CD4-positive, alpha-beta memory T cell (primary cell): ENCODE measurements around the gene PBRM1. TPM values are rescaled to one million over a fixed set of nuclear protein-coding genes. Genes with fewer than 3 reads are reported as not detected.
A peak's percentile ranks its signal among the peaks of the same experiment; 100 is the strongest.

ENCODE experiments used
- CTCF ChIA-PET: fragments of 350-600 bp; sonication (Branson Sonifier 250); formaldehyde crosslinking; loops from one replicate; lab custom pipeline; 2021; ENCODE audit warnings: inconsistent platforms; ENCODE audit not compliant: partially characterized antibody; lab: Charles Lee
- POLR2A ChIA-PET: fragments of 350-600 bp; sonication (Branson Sonifier 250); formaldehyde crosslinking; loops from one replicate; lab custom pipeline; 2021; ENCODE audit not compliant: partially characterized antibody; lab: Charles Lee
- DNase-seq, 5 donors: peaks; one replicate each; pipeline versions ENCODE4 v3.0.0 to v3.0.0-alpha.2; 2020 to 2022; ENCODE audit warnings: mixed read lengths in 1 of 5
- H3K27ac ChIP-seq: one replicate; pipeline ENCODE4 v1.7.0; 2013; ENCODE audit warnings: low read depth, low read length
- H3K27me3 ChIP-seq: 2 replicates; pipeline ENCODE4 v1.7.0; 2013; ENCODE audit warnings: mild to moderate bottlenecking, low read length, moderate library complexity; ENCODE audit not compliant: insufficient read depth
- H3K36me3 ChIP-seq: 2 replicates; pipeline ENCODE4 v1.7.0; 2013; ENCODE audit warnings: mild to moderate bottlenecking, low read length, moderate library complexity; ENCODE audit not compliant: insufficient read depth
- H3K4me1 ChIP-seq: 2 replicates; pipeline ENCODE4 v1.7.0; 2013; ENCODE audit warnings: mild to moderate bottlenecking, low read length, moderate library complexity; ENCODE audit not compliant: insufficient read depth
- H3K4me3 ChIP-seq, 2 donors: one replicate each; pipeline ENCODE4 v1.7.0; 2013; ENCODE audit warnings: low read length in 2 of 2, mild to moderate bottlenecking in 1 of 2
- H3K9me3 ChIP-seq, 2 donors: one replicate each; pipeline ENCODE4 v1.7.0; 2013; ENCODE audit warnings: low read length in 2 of 2, control low read depth in 1 of 2; ENCODE audit not compliant: control insufficient read depth in 1 of 2
- H3K27ac Mint-ChIP-seq, 7 donors: one replicate each; pipeline ENCODE4 v1.8.0; 2020 to 2021; ENCODE audit warnings: mixed read lengths in 7 of 7, mild to moderate bottlenecking in 6 of 7, inconsistent platforms in 3 of 7, moderate library complexity in 3 of 7
- H3K27me3 Mint-ChIP-seq, 2 donors: one replicate each; pipeline ENCODE4 v1.8.0; 2020 to 2021; ENCODE audit warnings: mixed read lengths in 2 of 2
- H3K36me3 Mint-ChIP-seq, 2 donors: one replicate each; pipeline ENCODE4 v1.8.0; 2020 to 2021; ENCODE audit warnings: mixed read lengths in 2 of 2, inconsistent platforms in 1 of 2, mild to moderate bottlenecking in 1 of 2
- H3K4me1 Mint-ChIP-seq, 4 donors: one replicate each; pipeline ENCODE4 v1.8.0; 2020 to 2021; ENCODE audit warnings: mixed read lengths in 4 of 4, mild to moderate bottlenecking in 1 of 4
- H3K4me3 Mint-ChIP-seq, 8 donors: one replicate each; pipeline ENCODE4 v1.8.0; 2020 to 2021; ENCODE audit warnings: mixed read lengths in 8 of 8, mild to moderate bottlenecking in 7 of 8, moderate library complexity in 6 of 8, inconsistent platforms in 3 of 8
- H3K9me3 Mint-ChIP-seq, 8 donors: one replicate each; pipeline ENCODE4 v1.8.0; 2020 to 2021; ENCODE audit warnings: mixed read lengths in 8 of 8, mild to moderate bottlenecking in 5 of 8, inconsistent platforms in 3 of 8, moderate library complexity in 1 of 8
- intact Hi-C: fragments of 100-400 bp; cut with micrococcal nuclease; formaldehyde crosslinking; loops from one replicate; pipeline ENCODE4 v1.15.1; 2023
- polyA plus RNA-seq, 2 donors: library from polyadenylated mRNA; unstranded; fragments of 300-500 nt; fragmentation: Illumina TruSeq; gene quantifications; one replicate each; pipeline ENCODE4 v1.2.3, GENCODE V29; 2021
- total RNA-seq, 2 experiments: library from RNA; stranded (reverse); gene quantifications; one replicate each; pipeline ENCODE4 v1.2.3, GENCODE V29; 2021

PBRM1 gene
- total and polyA plus RNA-seq, 4 experiments from 2014 or later, result 67.9 to 91.6 (median 76.3) TPM

GRCh38 chr3:52547143-52547542 lies 138.6 kb downstream of the PBRM1 start:
- Histone ChIP-seq H3K27ac (no peak overlapping the region), H3K4me3 (no peak overlapping the region), H3K27me3 (no peaks in the 10 kb centered on the region), H3K9me3 (no peaks in the 10 kb centered on the region), H3K36me3 (peaks cover 19% of the 10 kb centered on the region), H3K4me1 (no peaks in the 10 kb centered on the region)
- Mint-ChIP-seq H3K4me3 (no peak overlapping the region), H3K36me3 (peaks cover 20 to 49% of the 10 kb centered on the region in 2 donors), H3K27ac (peak overlapping the region in 2 of 7 donors; percentile 4 to 10), H3K27me3 (no peaks in the 10 kb centered on the region), H3K4me1 (peaks cover 0 to 4% (median 2%) of the 10 kb centered on the region in 4 donors), H3K9me3 (no peaks in the 10 kb centered on the region)
- POLR2A ChIA-PET, result interaction anchor here (0.6 to 1.6 kb wide), 2 partner anchors 11 to 77 kb away, joined by 3 to 5 read pairs; partner anchors contain the start of gene UQCC5
- CTCF ChIA-PET, result interaction anchor here (1.1 kb wide), 1 partner anchor 10 kb away, joined by 3 read pairs; no protein-coding TSS in a partner anchor
- no peak for DNase-seq
- intact Hi-C loops, result no loop called here

GRCh38 chr3:52546111-52546901 lies 139.4 kb downstream of the PBRM1 start:
- H3K9me3 Mint-ChIP-seq, result no peaks in the 10 kb centered on the region
- no peak overlapping the region for H3K4me3 Mint-ChIP-seq
- POLR2A ChIA-PET, result interaction anchor here (0.6 to 1.6 kb wide), 3 partner anchors 10 to 78 kb away, joined by 3 to 5 read pairs (median 3); partner anchors contain the start of gene UQCC5
- H3K27ac Mint-ChIP-seq, result peak overlapping the region in 3 of 7 donors; percentile 22 to 48 (median 46)
- H3K27me3 Mint-ChIP-seq, result no peaks in the 10 kb centered on the region
- peaks cover 0 to 10% (median 2%) of the 10 kb centered on the region in 4 donors for H3K4me1 Mint-ChIP-seq
- no peak overlapping the region for H3K4me3 ChIP-seq
- H3K27ac ChIP-seq, result no peak overlapping the region
- H3K4me1 ChIP-seq, result no peaks in the 10 kb centered on the region
- H3K9me3 ChIP-seq, result no peaks in the 10 kb centered on the region
- H3K36me3 Mint-ChIP-seq, result peaks cover 17 to 49% of the 10 kb centered on the region in 2 donors
- CTCF ChIA-PET, result interaction anchor here (1.1 kb wide), 1 partner anchor 9 kb away, joined by 3 read pairs; no protein-coding TSS in a partner anchor
- H3K27me3 ChIP-seq, result no peaks in the 10 kb centered on the region
- DNase-seq, result no peak
- intact Hi-C loops, result no loop called here
- H3K36me3 ChIP-seq, result peaks cover 19% of the 10 kb centered on the region

- Histone ChIP-seq H3K4me1 (peaks cover 3% of the 10 kb centered on the region), H3K27ac (no peak overlapping the region), H3K9me3 (no peaks in the 10 kb centered on the region), H3K36me3 (peaks cover 10% of the 10 kb centered on the region), H3K4me3 (no peak overlapping the region), H3K27me3 (no peaks in the 10 kb centered on the region)
- peak overlapping the region in 5 of 7 donors; percentile 42 to 89 (median 51) for H3K27ac Mint-ChIP-seq
- DNase-seq, result no peak
- intact Hi-C loops, result no loop called here
- H3K9me3 Mint-ChIP-seq, result no peaks in the 10 kb centered on the region
- H3K4me3 Mint-ChIP-seq, result no peak overlapping the region
- H3K27me3 Mint-ChIP-seq, result no peaks in the 10 kb centered on the region
- ChIA-PET POLR2A (no interaction called here), CTCF (interaction anchor here (1.3 kb wide), 1 partner anchor 9 kb away, joined by 4 read pairs; the partner anchor contains the start of gene UQCC5)
- peaks cover 2 to 20% (median 6%) of the 10 kb centered on the region in 4 donors for H3K4me1 Mint-ChIP-seq
- peaks cover 13 to 50% of the 10 kb centered on the region in 2 donors for H3K36me3 Mint-ChIP-seq
These were observed 140.8 kb downstream of the PBRM1 start for GRCh38 chr3:52544937-52545336.

GRCh38 chr3:52541050-52541449 lies 144.7 kb downstream of the PBRM1 start:
- Mint-ChIP-seq H3K27ac (peak overlapping the region in 4 of 7 donors; percentile 21 to 75 (median 47)), H3K4me1 (peaks cover 24 to 59% (median 37%) of the 10 kb centered on the region in 4 donors), H3K4me3 (no peak overlapping the region), H3K9me3 (peaks cover 0 to 3% (median 0%) of the 10 kb centered on the region in 8 donors), H3K36me3 (peaks cover 14 to 42% of the 10 kb centered on the region in 2 donors), H3K27me3 (no peaks in the 10 kb centered on the region)
- intact Hi-C loops, result no loop called here
- Histone ChIP-seq H3K27me3 (no peaks in the 10 kb centered on the region), H3K4me3 (no peak overlapping the region), H3K9me3 (no peaks in the 10 kb centered on the region), H3K36me3 (no peaks in the 10 kb centered on the region), H3K27ac (no peak overlapping the region), H3K4me1 (peaks cover 33% of the 10 kb centered on the region)
- ChIA-PET POLR2A (no interaction called here), CTCF (no interaction called here)
- no peak for DNase-seq

- no peak for DNase-seq
- ChIA-PET CTCF (no interaction called here), POLR2A (interaction anchor here (0.9 kb wide), 1 partner anchor 13 kb away, joined by 3 read pairs; no protein-coding TSS in a partner anchor)
- H3K36me3 Mint-ChIP-seq, result peaks cover 7 to 34% of the 10 kb centered on the region in 2 donors
- Histone ChIP-seq H3K4me1 (peaks cover 38% of the 10 kb centered on the region), H3K4me3 (no peak overlapping the region), H3K27me3 (no peaks in the 10 kb centered on the region), H3K36me3 (no peaks in the 10 kb centered on the region), H3K9me3 (no peaks in the 10 kb centered on the region), H3K27ac (no peak overlapping the region)
- H3K27me3 Mint-ChIP-seq, result no peaks in the 10 kb centered on the region
- peak overlapping the region; percentile 40 to 100 (median 69) for H3K4me3 Mint-ChIP-seq
- H3K4me1 Mint-ChIP-seq, result peaks cover 26 to 63% (median 46%) of the 10 kb centered on the region in 4 donors
- H3K27ac Mint-ChIP-seq, result peak overlapping the region; percentile 2 to 89 (median 82)
- intact Hi-C loops, result loop anchor here (5.0 kb wide), 1 partner anchor 148 kb away; the partner anchor contains the start of genes GNL3 and PBRM1
- peaks cover 0 to 3% (median 0%) of the 10 kb centered on the region in 8 donors for H3K9me3 Mint-ChIP-seq
These were observed 146.6 kb downstream of the PBRM1 start for GRCh38 chr3:52539010-52539653.

- DNase-seq, result no peak
- ChIA-PET POLR2A (interaction anchor here (0.6 kb wide), 1 partner anchor 43 kb away, joined by 3 read pairs; no protein-coding TSS in a partner anchor), CTCF (interaction anchor here (0.6 kb wide), 1 partner anchor 9 kb away, joined by 3 read pairs; no protein-coding TSS in a partner anchor)
- intact Hi-C loops, result loop anchor here (2.0 to 5.0 kb wide), 3 partner anchors 81 to 1037 kb away; partner anchors contain the start of genes DCAF1, GNL3 and PBRM1
- peaks cover 7 to 30% of the 10 kb centered on the region in 2 donors for H3K36me3 Mint-ChIP-seq
- Histone ChIP-seq H3K27ac (peak overlapping the region; percentile 74), H3K27me3 (no peaks in the 10 kb centered on the region), H3K4me1 (peaks cover 39% of the 10 kb centered on the region), H3K4me3 (peak overlapping the region; percentile 83 to 95), H3K9me3 (no peaks in the 10 kb centered on the region), H3K36me3 (no peaks in the 10 kb centered on the region)
- peaks cover 0 to 3% (median 0%) of the 10 kb centered on the region in 8 donors for H3K9me3 Mint-ChIP-seq
- H3K4me3 Mint-ChIP-seq, result peak overlapping the region; percentile 98 to 100 (median 100)
- H3K27ac Mint-ChIP-seq, result peak overlapping the region; percentile 65 to 100 (median 99)
- H3K4me1 Mint-ChIP-seq, result peaks cover 24 to 63% (median 46%) of the 10 kb centered on the region in 4 donors
- H3K27me3 Mint-ChIP-seq, result no peaks in the 10 kb centered on the region
These were observed 147.8 kb downstream of the PBRM1 start for GRCh38 chr3:52537726-52538421.
